Subcutaneous adipose tissue (tissue), 4 donors: ENCODE measurements around the gene SMPDL3B. TPM values are rescaled to one million over a fixed set of nuclear protein-coding genes. Genes with fewer than 3 reads are reported as not detected.

Experiments
- CTCF ChIP-seq: fragments of 450-650 bp; IDR thresholded peaks from one replicate; pipeline ENCODE4 v1.5.1; 2016; ENCODE audit warnings: low read depth, mild to moderate bottlenecking, control low read depth, antibody characterized with exemption, moderate library complexity
- total RNA-seq, 4 donors: library from RNA; depleted of rRNA; stranded (reverse); fragments of >200 nt; gene quantifications; one replicate each; pipeline ENCODE4 v1.1.0, GENCODE V29; 2016

The SMPDL3B gene
- total RNA-seq, 4 donors from 2014 or later: 0.66 to 1.1 TPM; not detected in 2

DNA sequence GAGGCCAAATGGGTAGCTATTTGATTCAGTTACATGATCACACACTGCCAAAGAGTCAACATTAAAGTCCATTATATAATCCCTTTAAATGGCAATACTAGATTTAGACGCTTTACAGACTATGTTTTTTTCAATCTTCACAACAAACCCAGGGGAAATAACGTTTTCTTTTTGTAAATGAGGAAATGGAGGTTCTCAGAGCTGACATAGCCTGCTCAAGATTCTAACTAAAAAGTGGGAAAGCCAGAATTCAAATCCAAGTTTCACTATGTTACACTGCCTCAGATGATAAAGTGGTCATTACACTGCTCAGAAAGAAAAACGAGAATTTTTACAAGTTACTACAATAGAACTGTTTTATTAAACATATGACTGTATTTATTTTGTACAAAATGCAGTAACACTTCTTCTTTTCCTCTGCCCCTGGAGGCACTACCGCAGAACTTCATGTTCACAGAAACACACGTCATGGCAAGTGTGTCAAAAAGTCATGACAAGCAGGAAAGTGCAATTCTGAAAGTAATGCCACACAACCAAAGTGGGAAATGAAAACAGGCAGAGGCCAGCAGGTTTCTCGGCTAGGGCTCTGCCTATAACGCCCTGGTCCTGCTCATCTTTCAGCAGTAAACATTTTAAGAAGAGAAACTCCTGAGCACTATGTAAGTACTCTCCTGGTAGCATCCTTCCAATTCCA, 43.5 kb upstream of the SMPDL3B start:
- no peak for TF ChIP-seq CTCF

DNA sequence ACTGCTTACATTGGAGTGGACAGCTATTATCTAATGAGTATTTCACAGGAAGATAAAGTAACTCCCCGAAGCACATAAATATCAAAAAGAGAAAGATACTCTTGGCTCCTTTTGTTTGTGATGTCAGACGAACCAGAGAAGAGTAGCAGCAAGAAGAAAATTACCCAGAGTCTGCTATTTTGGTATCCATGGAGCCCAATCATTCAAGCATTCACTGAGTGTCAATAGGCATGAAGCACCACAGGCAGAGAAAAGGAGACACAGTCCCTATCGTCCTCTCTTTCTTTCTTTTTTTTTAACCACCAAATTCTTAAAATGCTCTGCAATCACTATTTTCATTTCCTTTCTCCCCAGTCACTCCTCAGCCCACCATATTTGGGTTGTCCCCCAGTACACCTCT, 40.3 kb upstream of the SMPDL3B start:
- no peak for TF ChIP-seq CTCF

DNA sequence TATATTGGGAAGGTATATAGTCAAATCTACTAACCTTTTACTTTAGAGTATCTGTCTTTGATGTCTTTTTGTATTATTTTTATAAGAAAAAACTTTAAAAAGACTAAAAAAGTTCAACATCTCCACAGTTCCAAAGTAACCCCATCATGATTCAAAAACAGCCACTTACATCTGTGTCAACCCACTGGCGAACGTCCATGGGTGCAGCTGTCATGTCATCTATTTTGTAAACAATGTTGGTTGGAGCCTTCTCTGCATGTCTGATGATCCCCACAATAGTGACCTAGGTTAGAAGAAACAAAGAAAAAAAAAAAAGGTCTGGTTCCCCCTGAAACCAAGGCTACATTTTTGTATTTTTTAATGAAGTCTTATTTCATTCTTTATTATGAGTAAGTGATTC, 28.0 kb upstream of the SMPDL3B start:
- TF ChIP-seq CTCF: no peak

GRCh38 chr1:27912429-27912828, 22.4 kb upstream of the SMPDL3B start:
- TF ChIP-seq CTCF: no peak

DNA sequence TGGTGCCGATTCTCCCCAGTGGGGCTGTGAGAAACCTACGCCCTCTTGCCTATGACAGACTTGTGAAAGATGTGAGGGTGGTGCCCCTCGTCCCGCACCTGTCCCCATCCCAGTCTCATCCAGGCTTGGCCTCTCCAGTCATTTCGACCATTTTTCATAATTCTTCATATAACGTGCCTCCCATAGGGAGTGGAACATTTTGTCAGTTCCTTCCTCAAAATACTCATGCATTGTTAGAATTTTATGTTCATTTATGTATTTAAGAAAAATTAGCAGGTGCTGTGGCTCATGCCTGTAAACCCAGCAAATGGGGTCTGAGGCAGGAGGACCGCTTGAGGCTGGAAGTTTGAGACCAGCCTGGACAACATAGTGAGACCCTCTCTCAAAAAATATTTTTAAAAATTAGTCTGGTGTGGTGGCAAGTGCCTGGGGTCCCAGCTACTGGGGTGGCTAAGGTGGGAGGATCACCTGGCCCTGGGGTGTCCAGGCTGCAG, 19.7 kb upstream of the SMPDL3B start:
- TF ChIP-seq CTCF: no peak

DNA sequence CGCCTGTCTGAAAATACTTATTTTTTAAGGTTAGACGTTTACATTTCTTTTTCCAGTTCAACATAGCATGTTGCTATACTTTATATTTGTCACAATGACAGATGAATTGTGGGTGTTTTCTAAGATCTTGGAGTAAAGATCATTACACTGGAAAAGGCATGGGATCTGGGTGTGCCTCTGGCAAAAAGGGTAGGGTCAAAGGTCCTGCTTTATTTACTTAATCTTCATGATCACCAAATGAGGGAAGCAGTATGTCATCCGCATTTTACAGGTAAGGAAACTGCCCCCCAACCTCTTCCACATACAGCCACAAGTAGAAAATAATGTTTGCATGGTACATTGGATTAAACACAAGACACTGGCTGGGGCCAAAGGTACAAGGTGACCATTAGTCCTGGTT, 12.5 kb upstream of the SMPDL3B start:
- TF ChIP-seq CTCF: no peak

GRCh38 chr1:27928216-27928954, 6.4 kb upstream of the SMPDL3B start:
- no peak for TF ChIP-seq CTCF
